ENCODE measurements around the gene LNX2. TPM values are rescaled to one million over a fixed set of nuclear protein-coding genes. Genes with fewer than 3 reads are reported as not detected.

Gene LNX2
- total RNA-seq, 2 experiments from 2014 or later, result 8.0 to 8.1 TPM

DNA sequence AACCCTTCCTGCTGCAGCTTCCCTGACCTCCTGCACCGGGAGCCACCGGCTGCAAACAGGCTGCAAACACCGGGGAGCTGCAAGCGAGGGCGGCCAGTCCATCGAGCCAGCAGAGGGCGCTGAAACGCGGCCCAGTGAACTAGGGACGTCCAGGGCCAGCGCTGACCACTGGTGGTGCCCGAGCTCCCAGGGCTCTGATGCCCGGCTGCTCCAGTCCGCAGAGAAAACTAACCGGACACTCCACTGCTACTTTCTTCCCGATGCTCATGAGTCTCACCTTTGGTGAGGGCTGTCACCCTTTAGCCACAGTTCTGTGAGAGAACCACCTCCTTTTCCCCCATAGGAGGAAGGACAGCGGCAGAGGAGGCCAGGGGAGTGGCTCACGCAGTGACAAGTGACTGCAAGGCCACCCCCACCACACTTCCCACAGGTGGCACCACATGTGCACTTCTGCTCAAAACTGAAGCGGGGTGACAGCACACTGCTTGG, 87.1 kb downstream of the LNX2 start:
- ChIA-PET POLR2A (no interaction called here), CTCF (interaction anchor here (0.6 to 2.3 kb wide), 7 partner anchors 8 to 296 kb away, joined by 3 to 27 read pairs (median 4); partner anchors contain the start of gene LNX2)
- Mint-ChIP-seq H3K27me3 (no peaks in the 10 kb centered on the region), H3K4me3 (no peak overlapping the region), H3K4me1 (no peaks in the 10 kb centered on the region), H3K36me3 (ENCODE audit: low read depth) (no peaks in the 10 kb centered on the region), H3K9me3 (peaks cover 1% of the 10 kb centered on the region), H3K27ac (no peak overlapping the region)
- peak; percentile 46 for DNase-seq

DNA sequence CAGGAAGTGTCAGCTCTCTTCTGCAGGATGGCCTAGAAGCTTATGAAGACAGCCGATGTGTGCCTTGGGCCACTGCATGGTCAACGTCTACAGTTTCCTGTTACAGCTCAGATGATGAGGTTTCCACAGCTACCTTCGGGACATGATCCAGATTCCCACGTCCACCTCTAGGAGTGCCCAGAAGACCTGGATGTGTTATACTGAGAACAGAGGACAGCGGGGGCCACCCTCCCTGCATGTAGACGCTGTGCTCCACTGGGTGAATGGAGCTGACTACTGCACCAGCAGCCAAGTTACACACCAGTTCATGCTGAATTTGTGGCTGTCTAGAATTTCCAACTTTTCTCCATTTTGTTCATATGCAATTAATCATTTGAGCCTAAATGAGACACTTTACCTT, 91.4 kb downstream of the LNX2 start:
- Mint-ChIP-seq H3K4me1 (no peaks in the 10 kb centered on the region), H3K9me3 (peaks cover 2% of the 10 kb centered on the region), H3K36me3 (ENCODE audit: low read depth) (no peaks in the 10 kb centered on the region), H3K27me3 (peaks cover 4% of the 10 kb centered on the region), H3K4me3 (no peak overlapping the region), H3K27ac (no peak overlapping the region)
- DNase-seq, result no peak
- ChIA-PET CTCF (interaction anchor here (1.2 kb wide), 1 partner anchor 298 kb away, joined by 5 read pairs; no protein-coding TSS in a partner anchor), POLR2A (no interaction called here)

DNA sequence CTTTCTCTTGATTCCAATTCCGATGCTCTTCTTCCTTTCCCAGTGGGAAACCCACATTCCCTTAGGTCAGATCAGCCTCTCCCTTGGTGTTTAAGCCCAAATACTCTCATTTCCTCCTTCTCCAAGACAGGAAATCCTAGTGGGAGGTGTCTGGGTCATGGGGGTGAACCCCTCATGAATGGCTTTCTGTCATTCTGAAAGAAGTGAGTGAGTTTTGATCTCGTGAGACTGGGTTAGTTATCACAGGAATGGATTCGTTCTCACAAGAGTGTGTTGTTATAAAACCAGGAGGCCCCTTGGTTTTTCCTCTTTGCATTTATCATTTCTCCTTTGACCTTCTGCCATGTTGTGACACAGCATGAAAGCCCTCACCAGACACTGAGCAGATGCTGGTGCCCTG, 93.8 kb downstream of the LNX2 start:
- DNase-seq, result no peak
- CTCF ChIA-PET, result no interaction called here
- no peak overlapping the region for H3K27ac Mint-ChIP-seq
- H3K4me1 Mint-ChIP-seq, result no peaks in the 10 kb centered on the region
- peaks cover 4% of the 10 kb centered on the region for H3K27me3 Mint-ChIP-seq
- H3K4me3 Mint-ChIP-seq, result no peak overlapping the region
- peaks cover 2% of the 10 kb centered on the region for H3K9me3 Mint-ChIP-seq
- POLR2A ChIA-PET, result no interaction called here
- no peaks in the 10 kb centered on the region for H3K36me3 Mint-ChIP-seq (ENCODE audit: low read depth)

DNA sequence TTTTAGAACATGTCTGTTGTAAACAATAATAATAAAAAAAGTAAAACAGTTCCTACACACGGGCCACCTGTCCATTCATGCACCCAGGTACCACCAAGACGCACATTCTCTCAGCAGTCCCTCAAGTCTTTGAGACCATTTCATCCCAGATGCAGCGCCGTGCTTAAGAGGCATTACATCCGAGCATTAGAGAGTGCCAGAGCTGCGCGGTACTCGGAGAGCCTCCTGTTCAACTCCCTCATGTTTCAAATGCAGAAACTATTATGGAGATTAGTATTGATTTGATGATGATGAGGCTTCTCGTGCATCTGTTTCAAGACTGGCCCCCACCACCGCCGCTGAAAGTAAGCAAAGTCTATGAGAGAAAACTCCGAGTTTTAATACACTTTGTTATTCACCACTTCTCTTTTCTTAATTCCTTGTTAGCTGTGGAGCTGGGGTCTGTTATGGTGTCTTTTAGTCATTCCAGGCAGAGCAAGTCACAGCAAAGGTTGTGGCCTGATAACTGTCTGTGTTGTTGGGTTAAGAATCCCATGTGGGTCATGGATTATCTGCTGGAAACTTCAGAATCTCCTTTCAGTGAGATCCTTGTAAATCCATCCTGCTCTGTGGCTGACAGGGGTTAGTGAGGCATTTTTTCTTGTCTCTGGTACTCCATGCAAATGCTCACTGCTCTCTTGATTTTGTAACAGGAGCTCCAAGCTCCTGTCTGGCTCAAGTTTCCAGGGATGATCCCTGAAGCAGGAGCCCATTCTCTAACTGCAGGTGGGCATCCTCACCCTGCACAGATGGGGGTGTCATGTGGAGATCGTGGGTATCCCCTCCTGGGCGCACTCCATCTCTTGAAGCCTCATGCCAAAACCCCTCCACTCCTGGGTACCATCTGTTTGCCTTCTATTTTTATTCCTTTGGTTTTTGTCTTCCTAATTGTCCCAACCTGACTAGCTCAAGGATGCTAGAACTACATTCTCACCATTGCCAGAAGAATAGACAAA, 95.1 kb downstream of the LNX2 start:
- Mint-ChIP-seq H3K27ac (no peak overlapping the region), H3K27me3 (peaks cover 4% of the 10 kb centered on the region), H3K4me1 (no peaks in the 10 kb centered on the region), H3K9me3 (peaks cover 2% of the 10 kb centered on the region), H3K36me3 (ENCODE audit: low read depth) (no peaks in the 10 kb centered on the region), H3K4me3 (no peak overlapping the region)
- DNase-seq, result no peak
- CTCF ChIA-PET, result no interaction called here
- POLR2A ChIA-PET, result no interaction called here

DNA sequence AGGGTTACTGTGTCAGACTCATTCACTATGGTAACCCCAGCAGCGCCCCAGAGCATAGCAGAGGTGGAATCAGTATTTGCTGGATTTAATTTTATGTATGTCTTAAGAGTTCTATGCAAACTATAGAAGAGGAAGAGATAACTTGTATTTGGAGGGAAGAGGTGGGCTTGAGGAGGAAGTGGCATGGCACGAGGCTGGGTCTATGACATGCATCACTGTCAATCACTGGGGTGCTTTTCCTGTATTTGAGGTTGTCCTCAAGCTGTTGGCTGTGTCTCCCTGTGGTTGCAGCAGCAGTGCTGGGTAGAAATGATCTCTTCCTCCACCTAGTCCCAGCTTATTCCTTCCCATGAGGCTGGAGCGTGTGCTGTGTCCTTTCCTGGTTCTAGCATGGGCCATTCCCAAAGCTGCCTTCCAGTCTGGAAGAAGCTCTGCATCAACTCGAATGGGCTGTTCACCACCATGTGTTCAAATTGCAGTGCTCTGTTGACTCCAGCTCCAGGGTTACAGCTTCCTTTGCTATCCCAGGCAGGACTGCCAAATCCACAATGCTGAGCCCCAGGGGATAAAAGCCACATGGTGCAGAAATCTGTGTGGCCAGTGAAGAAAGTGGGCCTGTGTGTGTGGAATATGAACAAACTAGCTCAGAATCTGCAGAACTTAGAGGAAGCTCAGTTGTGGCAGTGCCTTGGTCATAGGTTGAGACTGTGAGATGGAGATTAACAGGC, 96.8 kb downstream of the LNX2 start:
- Mint-ChIP-seq H3K4me3 (no peak overlapping the region), H3K27me3 (peaks cover 10% of the 10 kb centered on the region), H3K9me3 (peaks cover 2% of the 10 kb centered on the region), H3K27ac (no peak overlapping the region), H3K36me3 (ENCODE audit: low read depth) (no peaks in the 10 kb centered on the region), H3K4me1 (no peaks in the 10 kb centered on the region)
- POLR2A ChIA-PET, result interaction anchor here (1.1 kb wide), 1 partner anchor 72 kb away, joined by 3 read pairs; no protein-coding TSS in a partner anchor
- CTCF ChIA-PET, result interaction anchor here (1.2 kb wide), 1 partner anchor 162 kb away, joined by 3 read pairs; no protein-coding TSS in a partner anchor
- no peak for DNase-seq

DNA sequence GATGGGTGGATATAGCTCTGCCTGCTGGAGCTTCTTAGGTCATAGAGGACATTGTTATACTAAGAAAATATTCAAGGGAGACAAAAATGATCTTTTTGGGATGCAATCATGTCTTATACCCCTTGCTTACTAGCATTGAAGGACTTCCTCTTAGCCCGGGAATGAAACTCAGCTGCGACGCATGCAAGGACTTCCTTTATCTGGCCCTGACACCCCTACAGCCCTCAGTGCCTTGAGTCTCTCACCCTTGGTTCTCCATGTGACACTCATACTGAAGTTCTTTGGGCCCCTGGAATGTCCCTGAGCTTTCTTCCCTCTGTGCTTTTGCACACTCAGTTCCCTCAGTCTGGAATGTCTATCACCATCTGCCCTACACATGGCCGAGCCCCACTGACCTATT, 97.5 kb downstream of the LNX2 start:
- H3K36me3 Mint-ChIP-seq (ENCODE audit: low read depth), result no peaks in the 10 kb centered on the region

DNA sequence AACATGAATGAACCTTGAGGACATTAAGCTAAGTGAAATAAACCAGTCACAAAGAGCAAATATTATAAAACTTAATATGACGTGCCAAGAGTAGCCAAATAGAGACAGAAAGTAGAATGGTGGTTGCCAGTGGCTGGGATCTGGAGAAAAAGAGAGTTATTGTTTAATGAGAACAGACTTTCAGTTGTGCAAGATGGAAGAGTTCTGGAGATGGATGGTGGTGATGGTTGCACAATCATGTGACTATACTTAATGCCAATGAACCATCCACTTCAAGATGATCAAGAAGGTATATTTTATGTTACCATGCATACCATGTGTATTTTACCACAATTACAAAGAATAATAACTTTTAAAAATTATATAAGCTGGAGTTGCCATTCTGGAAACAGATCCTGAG, 104.2 kb downstream of the LNX2 start:
- Mint-ChIP-seq H3K4me1 (no peaks in the 10 kb centered on the region), H3K36me3 (ENCODE audit: low read depth) (no peaks in the 10 kb centered on the region), H3K4me3 (no peak overlapping the region), H3K9me3 (no peaks in the 10 kb centered on the region), H3K27ac (no peak overlapping the region), H3K27me3 (peaks cover 19% of the 10 kb centered on the region)
- ChIA-PET POLR2A (no interaction called here), CTCF (no interaction called here)
- no peak for DNase-seq

More for the DNA sequence above, 97.5 kb downstream of the LNX2 start:
- ChIA-PET POLR2A (no interaction called here), CTCF (no interaction called here)
- no peak for DNase-seq
- H3K27me3 Mint-ChIP-seq, result peaks cover 14% of the 10 kb centered on the region
- no peaks in the 10 kb centered on the region for H3K4me1 Mint-ChIP-seq
- H3K27ac Mint-ChIP-seq, result no peak overlapping the region
- H3K4me3 Mint-ChIP-seq, result no peak overlapping the region
- H3K9me3 Mint-ChIP-seq, result no peaks in the 10 kb centered on the region

DNA sequence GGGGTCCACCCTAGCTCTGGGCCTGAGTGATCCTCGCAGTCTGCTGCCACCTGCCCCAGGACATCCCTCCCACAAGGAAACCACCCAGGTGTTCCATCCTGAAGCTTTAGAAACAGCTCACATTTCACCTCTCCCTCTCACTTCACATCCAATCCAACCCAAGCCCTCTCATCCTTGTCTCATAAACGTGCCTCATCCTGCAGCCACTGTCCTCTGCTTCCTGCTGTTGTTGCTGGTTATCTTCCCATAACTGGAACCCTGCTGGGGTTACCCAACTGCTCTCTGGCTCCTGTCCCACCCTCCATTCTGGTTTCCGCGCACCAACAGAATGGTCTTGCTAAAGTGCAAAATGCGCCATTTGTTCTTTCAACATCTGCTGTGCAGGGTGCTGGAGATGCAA, 110.2 kb downstream of the LNX2 start:
- no peaks in the 10 kb centered on the region for H3K4me1 Mint-ChIP-seq
- H3K36me3 Mint-ChIP-seq (ENCODE audit: low read depth), result no peaks in the 10 kb centered on the region
- CTCF ChIA-PET, result no interaction called here
- H3K9me3 Mint-ChIP-seq, result no peaks in the 10 kb centered on the region
- peaks cover 3% of the 10 kb centered on the region for H3K27me3 Mint-ChIP-seq
- POLR2A ChIA-PET, result no interaction called here
- no peak overlapping the region for H3K27ac Mint-ChIP-seq
- no peak overlapping the region for H3K4me3 Mint-ChIP-seq
- no peak for DNase-seq

DNA sequence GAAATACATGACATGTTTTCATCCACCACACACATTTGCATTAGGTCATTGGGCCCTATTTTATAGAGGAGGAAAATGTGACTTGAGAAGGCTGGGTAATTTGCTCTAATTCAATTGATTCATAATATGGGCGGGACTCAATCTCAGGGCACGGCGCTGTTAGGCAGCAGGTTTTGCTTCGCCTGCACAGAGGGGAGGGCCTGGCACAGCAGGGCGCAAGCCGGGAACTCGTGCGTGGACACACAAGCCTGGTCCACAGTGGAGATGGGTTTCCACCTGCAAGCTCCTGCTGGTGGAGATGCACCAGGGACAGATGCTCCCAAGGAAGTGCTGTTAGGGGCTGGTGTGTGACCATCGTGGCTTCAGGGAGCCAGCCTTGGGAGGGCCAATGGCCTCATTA, 111.5 kb downstream of the LNX2 start:
- H3K27me3 Mint-ChIP-seq, result peaks cover 3% of the 10 kb centered on the region
- POLR2A ChIA-PET, result no interaction called here
- CTCF ChIA-PET, result no interaction called here

DNA sequence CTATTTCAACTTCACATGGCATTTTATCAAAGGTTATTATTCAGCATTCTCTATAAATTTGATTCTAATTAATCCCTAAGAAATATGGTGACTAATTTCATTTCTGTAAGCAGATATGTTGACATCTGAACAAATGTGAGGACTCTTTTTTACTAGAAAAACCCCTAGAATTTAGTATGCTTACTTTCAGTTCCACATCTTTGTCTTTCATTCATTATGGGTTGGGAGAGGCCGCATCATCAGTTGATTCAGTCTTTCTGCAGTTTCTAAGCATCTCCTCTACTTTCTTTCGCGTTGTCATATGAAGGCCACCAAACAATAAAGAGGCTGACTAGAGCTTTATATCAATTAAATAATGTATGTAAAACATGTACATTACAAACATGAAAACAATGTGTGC, 114.5 kb downstream of the LNX2 start:
- Mint-ChIP-seq H3K4me3 (no peak overlapping the region), H3K36me3 (ENCODE audit: low read depth) (no peaks in the 10 kb centered on the region), H3K27me3 (no peaks in the 10 kb centered on the region), H3K27ac (no peak overlapping the region), H3K4me1 (no peaks in the 10 kb centered on the region), H3K9me3 (no peaks in the 10 kb centered on the region)
- ChIA-PET POLR2A (no interaction called here), CTCF (interaction anchor here (0.6 kb wide), 1 partner anchor 144 kb away, joined by 4 read pairs; no protein-coding TSS in a partner anchor)
- DNase-seq, result no peak

More for the DNA sequence above, 111.5 kb downstream of the LNX2 start:
- Mint-ChIP-seq H3K4me3 (no peak overlapping the region), H3K36me3 (ENCODE audit: low read depth) (no peaks in the 10 kb centered on the region), H3K4me1 (no peaks in the 10 kb centered on the region), H3K9me3 (no peaks in the 10 kb centered on the region), H3K27ac (no peak overlapping the region)
- DNase-seq, result no peak

DNA sequence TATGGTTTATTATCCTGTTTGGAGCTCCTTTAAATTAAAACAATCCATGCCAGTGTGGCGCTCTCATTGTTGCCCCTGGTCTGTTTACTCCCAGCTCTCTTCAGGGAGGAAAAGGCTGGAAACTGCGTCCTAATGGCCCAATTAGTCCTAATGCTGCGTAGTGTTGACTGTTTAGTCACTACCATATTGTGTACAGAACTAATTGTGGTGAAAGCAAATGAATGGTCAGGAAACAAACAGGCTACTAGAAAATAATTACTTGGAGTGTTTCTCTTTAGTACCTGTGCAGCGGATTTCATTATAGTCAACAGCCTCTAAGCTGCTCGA, 115.5 kb downstream of the LNX2 start:
- Mint-ChIP-seq H3K36me3 (ENCODE audit: low read depth) (no peaks in the 10 kb centered on the region), H3K4me3 (no peak overlapping the region)
- POLR2A ChIA-PET, result no interaction called here

DNA sequence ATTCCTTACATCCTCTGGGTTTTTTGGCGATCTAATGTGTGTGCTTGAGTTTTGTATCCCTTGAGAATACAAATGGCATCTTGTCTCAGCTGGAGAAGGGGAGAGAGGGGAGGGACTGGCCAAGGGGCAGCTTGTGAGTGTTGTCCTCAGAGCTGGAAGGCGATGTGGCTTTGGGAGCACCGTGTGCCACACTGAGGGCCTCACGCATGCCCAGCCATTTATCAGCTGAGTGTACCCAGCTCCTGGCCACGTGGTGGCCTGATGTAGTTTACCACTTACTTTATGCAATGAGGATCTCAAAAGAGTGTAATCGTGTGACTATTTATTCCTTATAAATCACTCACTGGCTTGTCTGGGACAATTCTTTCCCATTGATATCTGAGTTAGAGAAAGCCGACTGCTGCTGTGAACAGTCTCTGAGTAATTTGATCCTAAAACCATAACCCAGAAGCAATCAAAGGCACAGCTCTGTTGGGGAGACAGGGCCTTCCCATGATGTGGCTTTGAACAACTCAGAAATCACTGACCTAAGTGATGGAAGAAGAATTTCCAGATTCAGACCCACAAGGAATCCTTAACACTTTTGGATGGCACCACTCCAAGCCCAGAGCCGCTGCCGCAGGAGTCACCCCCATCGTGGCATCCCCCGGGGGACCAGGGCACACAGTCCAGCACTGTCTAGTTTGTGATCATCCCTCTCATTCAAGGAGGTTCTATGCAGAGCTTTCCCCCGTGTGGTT, 116.0 kb downstream of the LNX2 start:
- no peak for DNase-seq
- Mint-ChIP-seq H3K9me3 (no peaks in the 10 kb centered on the region), H3K4me3 (no peak overlapping the region), H3K27ac (no peak overlapping the region), H3K27me3 (no peaks in the 10 kb centered on the region), H3K36me3 (ENCODE audit: low read depth) (no peaks in the 10 kb centered on the region), H3K4me1 (no peaks in the 10 kb centered on the region)
- POLR2A ChIA-PET, result no interaction called here
- CTCF ChIA-PET, result no interaction called here

More for the DNA sequence above, 115.5 kb downstream of the LNX2 start:
- no peaks in the 10 kb centered on the region for H3K27me3 Mint-ChIP-seq
- H3K4me1 Mint-ChIP-seq, result no peaks in the 10 kb centered on the region
- no peak overlapping the region for H3K27ac Mint-ChIP-seq
- DNase-seq, result no peak
- H3K9me3 Mint-ChIP-seq, result no peaks in the 10 kb centered on the region
- CTCF ChIA-PET, result no interaction called here

Measured in activated CD4-positive, alpha-beta memory T cell treated with anti-CD3 and anti-CD28 coated beads, Interleukin-2, amount 10 ng/mL, durations not matched to agents 7 days and 5 days (primary cell).